GM21423 (cell line): ENCODE results near the gene TRAF2.

ENCODE experiments used
- ATAC-seq: cut with Tn5 transposase; IDR thresholded peaks from one replicate; pipeline ENCODE4 v1.9.1; 2021; ENCODE audit warnings: mild to moderate bottlenecking, moderate library complexity; ENCODE audit not compliant: unreplicated experiment

TRAF2 gene

DNA sequence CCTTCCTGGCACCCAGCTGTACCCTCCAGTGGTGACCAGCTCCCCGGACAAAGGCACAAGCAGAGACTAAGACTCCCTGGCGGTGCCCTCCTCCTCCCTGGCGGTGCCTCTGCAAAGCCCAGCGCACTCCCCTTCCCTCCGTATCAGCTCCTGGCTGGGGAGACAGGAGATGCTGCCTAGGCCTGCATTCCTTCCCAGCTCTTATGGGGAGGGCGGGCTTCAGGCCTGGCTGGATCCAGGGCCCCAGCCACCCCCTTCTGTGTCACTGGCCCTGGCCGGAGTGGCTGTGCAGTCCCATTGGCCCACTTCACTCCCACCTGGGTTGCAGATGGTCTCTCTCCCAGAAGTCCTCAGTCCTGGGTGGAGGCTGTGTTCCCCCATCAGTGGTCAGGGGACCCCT lies 72.2 kb downstream of the TRAF2 start:
- no peak for ATAC-seq

DNA sequence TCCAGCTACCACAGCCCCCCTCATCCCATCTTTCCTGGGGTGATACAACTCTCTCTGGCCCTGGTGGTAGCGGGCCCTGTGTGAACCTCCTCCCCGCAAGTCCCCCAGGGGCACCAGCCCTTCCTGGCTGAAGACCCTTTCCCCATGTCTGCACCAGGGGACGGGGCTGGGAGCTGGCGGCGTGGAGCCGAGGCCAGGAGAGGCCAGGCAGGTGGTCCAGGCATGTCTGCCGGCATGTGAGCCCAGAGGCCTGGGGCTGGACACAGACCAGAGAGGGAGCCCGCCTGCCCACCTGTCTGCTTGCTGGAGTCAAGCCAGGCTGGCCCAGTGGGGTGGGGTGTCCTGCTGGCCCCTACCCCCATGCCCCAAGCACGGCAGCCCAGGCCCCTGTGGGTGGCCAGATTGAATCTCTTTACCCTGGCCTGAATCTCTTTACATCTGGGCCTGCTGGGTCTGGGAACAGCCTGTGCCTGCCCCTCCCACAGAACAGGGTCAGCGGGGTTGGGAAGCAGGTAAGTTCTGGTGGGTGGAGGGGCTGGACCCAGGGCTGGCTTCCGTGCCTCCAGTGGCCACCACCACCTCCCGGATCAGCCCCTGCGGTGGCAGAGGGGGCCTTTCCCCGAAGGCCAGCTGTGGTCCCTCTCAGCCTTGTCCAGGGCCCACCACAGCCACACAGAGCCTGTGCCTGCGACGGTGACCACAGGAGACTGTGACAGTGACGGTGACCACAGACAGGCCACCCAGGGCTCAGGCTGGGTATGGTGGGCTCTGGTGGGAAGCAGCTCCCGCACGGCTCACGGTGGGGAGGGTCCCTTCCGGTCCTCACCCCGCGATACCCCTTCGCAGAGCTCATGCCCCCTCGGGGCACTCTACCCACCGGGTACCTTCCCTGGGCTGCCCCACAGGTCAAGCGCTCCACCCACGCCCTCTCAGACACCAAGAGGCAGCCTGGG lies 72.9 kb downstream of the TRAF2 start:
- no peak for ATAC-seq

DNA sequence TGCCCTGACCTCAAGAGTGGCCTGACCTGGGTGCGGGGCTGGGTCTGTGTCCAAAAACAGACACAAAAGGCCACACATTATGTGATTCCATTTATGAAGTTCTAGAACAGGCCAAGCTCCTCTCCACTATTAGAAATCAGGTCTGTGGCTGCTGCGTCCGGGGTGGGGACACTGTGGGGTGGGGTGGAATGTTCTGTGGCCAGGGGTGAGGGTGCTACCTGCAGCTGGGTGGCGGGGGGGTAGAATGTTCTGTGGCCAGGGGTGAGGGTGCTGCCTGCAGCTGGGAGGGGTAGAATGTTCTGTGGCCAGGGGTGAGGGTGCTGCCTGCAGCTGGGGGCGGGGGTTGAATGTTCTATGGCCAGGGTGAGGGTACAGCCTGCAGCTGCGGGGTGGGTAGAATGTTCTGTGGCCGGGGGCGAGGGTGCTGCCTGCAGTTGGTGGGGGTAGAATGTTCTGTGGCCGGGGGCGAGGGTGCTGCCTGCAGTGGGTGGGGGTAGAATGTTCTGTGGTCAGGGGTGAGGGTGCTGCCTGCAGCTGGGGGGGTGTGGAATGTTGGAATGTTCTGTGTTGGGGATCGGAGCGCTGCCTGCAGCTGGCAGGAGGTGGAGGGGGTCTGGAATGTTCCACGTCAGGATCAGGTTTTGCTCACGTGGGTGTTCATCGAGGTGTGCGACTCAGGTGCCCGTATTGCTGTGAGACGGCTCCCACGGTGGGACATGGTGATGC lies 74.1 kb downstream of the TRAF2 start:
- ATAC-seq, result no peak

DNA sequence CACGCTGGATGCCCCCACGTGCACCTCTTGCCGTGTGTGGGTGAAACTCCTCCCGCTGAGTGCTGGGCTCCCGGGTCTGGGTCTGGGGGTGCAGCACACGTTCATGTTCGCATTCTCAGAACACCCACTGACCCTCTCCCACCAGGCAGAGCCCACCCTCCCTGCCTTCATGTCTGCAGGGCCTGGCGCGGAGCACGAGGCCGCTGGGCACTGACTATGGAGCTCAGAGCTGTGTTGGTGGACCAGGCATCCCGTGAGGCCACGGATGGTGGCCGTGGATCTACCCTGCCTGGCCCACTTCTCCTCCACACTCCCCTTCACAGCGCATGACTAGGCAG lies 74.6 kb downstream of the TRAF2 start:
- ATAC-seq, result no peak

DNA sequence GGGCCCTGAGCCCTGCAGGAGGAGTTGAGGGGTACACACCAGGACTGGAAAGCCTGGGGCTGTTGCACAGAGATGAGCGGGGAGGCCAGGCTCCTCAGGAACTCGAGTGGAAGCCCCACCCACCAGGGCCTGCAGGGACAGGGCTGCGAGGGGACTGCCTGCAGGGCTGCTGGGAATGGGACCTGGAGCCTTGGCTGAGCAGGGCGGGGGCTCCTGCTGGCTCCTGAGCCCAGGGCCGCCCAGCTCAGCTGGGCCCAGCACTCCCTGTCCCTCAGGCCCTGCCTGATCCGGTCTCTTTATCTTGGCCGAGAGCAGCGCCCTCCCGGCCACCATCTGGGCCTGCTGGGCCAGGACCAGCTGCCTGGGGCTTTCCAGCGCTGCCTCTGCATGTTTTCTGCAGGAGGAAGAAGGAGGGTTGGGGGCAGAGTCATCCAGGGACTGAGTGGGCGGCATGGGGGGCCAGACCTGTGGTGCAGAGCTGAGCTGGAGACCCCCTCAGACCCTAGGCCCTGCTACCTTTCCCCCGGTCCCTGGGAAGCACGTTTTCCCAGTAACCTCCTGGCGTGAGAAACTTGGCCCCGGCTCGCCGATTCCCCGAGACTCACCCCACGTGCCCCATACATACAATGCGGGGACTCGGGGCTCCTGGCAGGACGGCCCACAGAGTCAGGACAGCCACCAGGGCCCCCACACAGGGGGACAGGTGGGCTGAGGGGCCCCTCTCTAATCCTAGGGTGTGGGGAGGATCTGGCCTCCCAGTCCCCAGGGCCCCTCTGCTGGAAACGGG lies 75.2 kb downstream of the TRAF2 start:
- no peak for ATAC-seq

DNA sequence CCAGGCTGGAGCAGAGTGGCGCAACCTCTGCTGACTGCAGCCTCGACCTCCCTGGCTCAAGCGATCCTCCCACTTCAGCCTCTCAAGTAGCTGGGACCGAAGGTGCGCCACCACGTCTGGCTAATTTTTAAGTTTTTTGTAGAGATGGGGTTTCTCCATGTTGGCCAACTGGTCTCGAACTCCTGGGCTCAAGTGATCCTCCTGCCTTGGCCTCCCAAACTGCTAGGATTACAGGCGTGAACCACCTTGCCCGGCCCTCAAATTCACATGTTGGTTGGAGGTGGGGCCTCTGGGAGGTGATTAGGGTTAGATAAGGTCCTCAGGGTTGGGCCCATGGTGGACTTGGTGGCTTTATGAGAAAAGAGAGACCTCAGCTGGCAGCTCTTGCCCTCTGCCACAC lies 75.8 kb downstream of the TRAF2 start:
- no peak for ATAC-seq

DNA sequence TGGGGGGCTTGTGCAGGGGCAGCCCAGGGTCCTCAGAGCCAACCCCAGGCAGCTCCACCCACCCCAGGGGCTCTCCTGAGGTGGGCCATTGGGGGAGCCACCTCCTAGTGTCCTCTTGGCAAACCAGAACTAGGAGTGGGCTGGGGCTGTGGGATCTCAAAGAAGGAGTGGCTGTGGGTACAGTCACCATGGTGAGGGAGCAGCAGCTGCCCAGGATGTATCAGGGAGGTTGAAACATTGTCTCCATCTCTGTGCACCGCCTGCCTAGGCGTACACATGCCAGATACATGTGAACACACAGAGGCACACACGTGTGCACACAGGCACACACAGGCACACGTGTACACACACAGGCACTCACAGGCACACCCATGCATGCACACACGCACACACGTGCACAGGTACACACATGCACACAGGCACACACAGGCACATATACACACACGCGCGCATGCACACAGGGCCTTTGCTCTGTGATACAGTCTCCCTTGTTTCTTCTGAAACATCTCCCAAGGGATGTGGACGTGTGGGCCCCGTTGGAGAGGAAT lies 76.5 kb downstream of the TRAF2 start:
- ATAC-seq, result no peak

DNA sequence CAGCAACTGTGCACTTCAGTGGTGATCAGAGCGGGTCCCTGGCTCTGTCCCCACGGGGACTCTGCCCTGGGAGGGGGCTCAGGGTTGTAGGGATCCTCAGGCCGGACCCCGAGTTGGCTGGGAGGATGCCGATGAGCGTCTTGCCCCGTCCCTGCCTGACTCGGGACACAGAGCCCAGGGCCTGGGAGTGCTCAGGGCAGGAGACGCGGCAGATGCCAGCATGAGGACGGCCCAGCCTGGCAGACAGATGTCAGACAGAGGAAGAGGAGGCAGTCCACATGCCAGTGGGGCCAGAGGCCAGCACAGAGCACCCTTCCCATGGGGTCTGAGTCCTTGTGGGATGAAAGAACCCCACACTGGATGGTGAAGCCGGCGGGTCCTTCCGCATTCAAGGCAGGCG lies 77.0 kb downstream of the TRAF2 start:
- no peak for ATAC-seq

DNA sequence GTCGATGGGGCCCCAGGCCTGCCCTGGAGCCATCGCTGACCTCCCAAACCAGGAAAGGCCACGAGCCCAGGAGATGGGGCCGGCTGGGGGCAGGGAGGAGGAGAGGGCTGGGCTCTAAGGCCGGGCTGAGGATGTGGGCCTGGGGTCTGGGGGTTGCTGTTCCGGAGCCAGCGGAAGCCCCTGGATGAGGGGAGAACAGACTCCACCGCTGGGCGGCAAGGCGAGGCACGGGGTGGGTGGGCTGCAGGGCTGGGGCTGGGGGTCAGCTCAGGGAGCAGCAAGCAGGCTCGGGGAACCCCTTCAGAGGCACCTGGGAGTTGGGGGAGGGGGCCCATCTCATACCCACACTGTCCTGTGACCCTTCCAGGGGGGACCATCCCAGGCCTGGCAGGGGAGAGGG lies 77.4 kb downstream of the TRAF2 start:
- ATAC-seq, result no peak

DNA sequence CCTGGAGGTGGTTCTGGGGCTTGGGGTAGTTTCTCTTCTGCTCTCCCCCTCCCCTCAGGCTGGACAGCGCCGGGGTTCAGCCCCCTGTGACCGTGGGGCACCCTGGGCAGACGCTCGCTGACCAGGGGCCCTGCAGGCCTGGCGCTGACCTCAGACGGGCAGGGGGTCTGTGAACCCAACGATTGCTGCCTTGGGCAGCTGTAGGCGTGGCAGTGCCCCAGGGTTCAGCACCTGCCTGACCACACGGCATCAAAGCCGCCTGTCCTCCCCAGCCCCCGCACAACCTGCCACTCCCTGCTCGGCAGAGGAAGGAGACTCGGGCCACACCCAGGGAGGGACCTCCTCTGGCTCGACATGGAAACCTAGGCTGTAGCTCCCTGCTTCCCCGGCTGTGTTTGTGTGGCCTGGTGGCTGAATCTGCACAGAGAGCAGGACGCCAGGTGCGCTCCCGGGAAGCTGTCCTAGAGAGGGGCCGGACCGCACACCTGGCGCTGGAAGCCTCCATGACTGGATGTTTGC lies 77.9 kb downstream of the TRAF2 start:
- no peak for ATAC-seq

DNA sequence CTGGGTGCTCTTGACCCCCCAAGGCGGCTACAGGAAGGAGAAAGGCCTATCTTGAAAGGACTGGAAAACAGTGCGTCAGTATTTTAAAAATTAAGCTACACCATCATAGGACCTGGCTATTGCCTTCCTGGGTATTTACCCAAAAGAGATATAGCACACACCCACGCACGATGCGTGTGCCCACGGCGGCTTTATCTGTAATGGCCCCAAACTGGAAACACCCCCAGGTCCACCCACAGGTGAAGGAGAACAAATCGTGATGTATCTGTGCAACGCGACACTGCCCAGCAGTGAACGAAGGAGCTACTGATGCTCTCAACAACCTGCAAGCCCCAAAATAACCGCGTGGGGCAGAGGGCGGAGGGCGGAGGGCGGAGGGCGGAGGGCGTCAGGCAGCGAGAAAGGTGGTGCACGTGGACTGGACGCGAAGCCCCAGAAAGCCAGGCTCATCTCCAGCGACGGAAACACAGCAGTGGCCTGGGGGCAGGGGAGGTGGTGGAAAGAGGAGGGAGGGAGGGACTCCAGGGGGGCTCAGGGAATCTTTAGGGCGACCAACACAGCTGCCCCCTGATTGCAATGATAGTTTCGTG lies 78.6 kb downstream of the TRAF2 start:
- no peak for ATAC-seq

DNA sequence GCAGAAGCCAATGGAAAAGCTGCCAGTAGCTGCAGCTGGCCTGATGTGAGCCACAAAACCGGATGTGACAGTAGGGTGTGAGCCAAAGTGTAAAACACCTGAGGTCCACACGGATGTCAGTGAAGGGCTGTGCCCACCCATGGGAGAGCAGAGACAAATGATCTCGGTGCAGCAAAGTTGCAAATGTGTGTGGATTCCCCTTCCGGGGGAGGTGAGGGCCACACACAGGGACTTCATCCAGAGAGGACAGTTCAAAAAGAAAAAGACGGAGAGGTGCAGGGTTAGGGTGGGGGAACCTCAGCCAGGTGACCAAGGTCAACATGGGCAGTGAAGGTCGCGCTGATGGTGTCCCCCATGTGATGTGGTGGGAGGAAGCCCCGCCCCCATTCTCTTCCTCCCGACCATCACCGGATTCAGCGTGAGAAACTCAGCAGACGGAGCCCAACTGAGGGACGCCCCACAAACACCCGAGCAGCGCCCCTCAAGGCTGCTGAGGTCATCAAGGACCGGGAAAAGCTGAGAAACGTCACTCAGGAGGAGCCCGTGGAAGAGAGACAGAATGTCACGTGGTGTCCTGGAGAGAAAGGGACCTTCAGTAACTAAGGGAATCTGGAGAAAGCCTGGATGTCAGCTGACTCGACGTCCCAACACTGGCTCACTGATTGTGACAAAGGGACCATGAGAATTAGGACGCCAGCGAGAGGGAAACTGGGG lies 79.6 kb downstream of the TRAF2 start:
- ATAC-seq, result no peak

DNA sequence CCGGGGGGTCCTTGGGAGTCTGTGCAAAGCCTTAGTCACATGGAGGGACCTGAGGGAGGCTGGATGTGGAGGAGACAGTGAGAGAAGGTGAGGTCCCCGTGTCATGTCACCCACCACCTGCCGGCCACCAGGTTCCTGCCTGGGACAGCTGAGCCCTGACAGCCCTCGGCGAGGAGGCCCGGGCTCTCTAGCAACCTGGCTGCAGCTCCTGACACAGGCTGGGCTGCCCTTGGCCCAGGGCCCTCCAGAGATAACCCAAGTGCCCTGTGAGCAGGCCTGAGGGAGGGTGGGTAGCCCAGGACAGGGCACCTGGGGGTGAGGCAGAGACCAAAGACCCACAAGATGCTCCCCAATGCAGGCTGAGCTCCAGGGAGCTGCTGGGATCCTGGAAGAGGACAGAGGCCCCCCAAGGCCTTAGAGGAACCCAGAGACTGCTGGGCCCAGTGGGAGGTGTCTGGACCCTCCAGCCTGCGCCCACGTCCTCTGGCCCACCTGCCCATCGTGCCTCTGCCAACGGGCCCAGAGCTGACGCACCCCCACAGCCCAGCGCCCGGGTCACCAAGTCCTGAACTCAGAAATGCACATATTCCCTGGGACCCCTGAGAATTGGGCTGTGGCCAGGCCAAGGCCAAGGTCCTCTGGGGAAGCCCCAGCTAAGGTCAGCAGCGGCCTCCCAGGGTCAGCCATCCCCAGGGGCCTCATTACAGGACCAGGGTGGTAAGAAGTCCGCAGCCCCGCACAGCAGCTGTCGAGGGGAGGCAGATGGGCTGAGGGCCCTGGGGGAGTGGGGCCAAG lies 82.2 kb downstream of the TRAF2 start:
- no peak for ATAC-seq

DNA sequence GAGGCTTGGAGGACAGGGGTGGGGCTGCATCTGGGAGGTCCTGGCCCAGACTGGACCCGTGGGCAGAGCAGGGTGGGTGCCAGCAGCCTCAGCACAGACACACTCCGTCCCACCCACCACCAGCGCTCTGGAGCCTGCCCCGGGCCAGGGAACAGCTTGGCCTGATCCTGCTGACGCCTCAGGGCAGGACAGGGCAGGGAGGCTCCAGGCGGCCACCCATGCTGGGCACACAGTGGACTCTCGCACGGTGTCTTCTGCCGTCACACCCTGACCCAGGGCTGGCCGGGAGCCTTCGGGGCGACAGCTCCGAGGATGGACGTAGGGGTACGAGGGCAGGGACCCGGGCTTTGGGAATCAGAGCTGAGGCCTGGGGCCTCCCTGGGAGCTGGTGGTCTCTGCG lies 82.8 kb downstream of the TRAF2 start:
- ATAC-seq, result no peak

DNA sequence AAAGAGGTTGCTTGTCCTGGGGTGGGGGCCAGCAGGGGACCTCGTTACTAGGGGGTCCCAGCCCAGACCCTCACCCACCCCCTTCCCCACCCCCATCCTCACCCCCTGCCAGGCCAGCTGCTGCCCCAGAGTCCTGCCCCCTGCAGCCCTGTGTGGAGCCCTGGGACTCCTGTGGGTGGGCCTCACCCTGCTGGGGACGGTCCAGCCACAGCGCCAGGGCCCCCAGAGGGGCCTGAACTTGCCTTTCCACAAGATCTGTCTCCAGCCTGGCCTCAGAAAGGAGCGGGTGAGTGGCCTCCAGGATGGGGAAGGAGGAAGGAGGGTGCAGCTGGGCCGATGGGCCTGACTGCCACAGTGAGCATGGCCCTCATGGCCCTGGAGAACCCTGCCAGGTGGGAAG lies 83.5 kb downstream of the TRAF2 start:
- ATAC-seq, result no peak

DNA sequence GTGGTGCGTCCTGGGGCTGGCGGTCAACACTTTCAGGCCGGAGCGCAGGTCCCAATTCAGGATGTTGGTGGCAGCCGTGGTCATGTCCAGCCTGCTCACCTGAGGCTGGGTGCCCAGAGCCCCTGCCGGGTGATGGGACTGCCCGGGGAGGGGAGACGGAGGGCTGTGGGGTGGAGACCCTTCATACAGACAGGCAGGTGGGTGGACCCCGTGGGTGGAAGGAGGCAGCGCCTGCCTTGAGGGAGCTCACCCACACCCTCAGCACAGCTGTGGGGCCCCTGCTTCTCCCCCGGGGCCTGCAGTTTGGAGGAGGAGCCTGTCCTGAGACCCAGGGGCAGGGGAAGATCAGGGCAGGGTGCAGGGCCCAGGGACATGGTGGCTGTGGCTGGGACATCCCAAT lies 84.0 kb downstream of the TRAF2 start:
- ATAC-seq, result no peak

DNA sequence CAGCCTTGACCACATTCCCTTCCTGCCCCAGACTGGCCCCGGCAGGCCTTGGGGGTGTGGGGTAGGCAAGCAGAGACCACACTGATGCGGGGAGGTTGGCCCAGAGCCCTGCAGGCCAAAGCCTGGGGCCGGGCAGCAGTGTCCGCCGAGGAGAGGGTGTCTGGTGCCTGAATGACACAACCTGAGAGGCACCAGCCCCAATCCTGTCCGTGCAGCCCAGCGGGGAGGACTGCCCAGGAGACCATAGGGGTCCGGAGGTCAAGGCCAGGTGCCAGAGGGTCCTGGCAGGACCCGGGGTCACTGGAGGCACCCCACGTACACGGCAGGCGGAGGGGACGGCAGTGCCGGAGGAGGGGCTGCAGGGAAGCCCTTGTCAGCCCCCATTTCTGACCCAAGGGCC lies 85.4 kb downstream of the TRAF2 start:
- no peak for ATAC-seq

DNA sequence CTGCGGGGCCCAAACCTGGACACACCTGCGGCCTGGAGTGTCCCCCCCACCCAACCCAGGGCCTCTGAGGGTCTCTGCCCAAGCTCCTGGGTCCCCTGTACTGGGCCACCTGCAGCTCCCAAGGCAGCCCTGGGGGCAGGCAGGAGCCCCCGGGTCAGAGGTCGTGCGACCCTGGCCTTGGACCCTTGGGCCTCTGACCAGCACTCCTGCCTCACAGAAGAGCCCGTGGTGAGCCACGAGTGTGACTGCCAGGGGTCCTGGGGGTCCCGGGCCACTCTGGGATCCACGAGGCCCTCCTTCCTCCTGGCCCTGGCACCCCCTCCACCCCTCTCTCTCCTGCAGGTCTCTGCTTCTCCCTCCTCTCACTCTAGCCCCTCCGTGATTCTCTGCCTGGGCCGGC lies 86.0 kb downstream of the TRAF2 start:
- ATAC-seq, result no peak

DNA sequence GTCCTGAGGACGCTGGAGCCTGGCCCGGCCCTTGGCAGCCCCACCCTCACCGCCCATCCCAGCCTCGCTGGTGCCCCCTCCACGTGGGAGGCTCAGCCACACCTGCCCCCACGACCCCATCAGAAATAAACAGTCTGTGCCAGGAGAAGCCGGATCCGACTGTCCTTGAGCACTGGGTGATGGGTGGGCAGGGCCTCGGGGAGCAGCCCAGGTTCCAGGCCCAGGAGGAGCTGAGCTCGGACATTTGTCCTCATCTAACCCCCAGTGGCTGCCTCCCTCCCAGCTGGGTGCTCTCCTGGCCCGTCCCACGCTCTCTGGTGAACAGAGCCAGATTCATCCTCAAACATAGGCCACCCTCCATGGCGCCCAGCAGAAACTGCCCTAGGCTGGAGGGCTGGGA lies 86.4 kb downstream of the TRAF2 start:
- no peak for ATAC-seq
